Skin of body (tissue), 2 donors: ENCODE results near the gene SNX17. TPM values are rescaled to one million over a fixed set of nuclear protein-coding genes. Genes with fewer than 3 reads are reported as not detected.

Experiments used
- DNase-seq: peaks from one replicate; lab custom pipeline; 2025; lab: John Stamatoyannopoulos, UW
- total RNA-seq: library from RNA; depleted of rRNA; stranded (reverse); fragments of >200 nt; gene quantifications from one replicate; pipeline ENCODE4 v1.2.3, GENCODE V29; 2014

The SNX17 gene
- total RNA-seq, 1 donor from 2014 or later: 53.7 TPM

GRCh38 chr2:27363933-27364332 lies 6.5 kb upstream of the SNX17 start:
- no peak for DNase-seq

- DNase-seq: peak; percentile 73
Observed at GRCh38 chr2:27369471-27370025, 868 bp upstream of the SNX17 start.

GRCh38 chr2:27370816-27371620 lies 602 bp downstream of the SNX17 start:
- no peak for DNase-seq

GRCh38 chr2:27372937-27373336 lies 2.5 kb downstream of the SNX17 start:
- DNase-seq: no peak

GRCh38 chr2:27373567-27373966 lies 3.2 kb downstream of the SNX17 start:
- DNase-seq: no peak

- DNase-seq: no peak
Observed at GRCh38 chr2:27375513-27376099, 5.2 kb downstream of the SNX17 start.

GRCh38 chr2:27376151-27376865 lies 5.9 kb downstream of the SNX17 start:
- DNase-seq: no peak

- DNase-seq: no peak
Observed at GRCh38 chr2:27376866-27377617, 6.6 kb downstream of the SNX17 start.

GRCh38 chr2:27377618-27378095 lies 7.2 kb downstream of the SNX17 start:
- DNase-seq: no peak

GRCh38 chr2:27378096-27378808 lies 7.8 kb downstream of the SNX17 start:
- no peak for DNase-seq

GRCh38 chr2:27378809-27379290 lies 8.4 kb downstream of the SNX17 start:
- no peak for DNase-seq

GRCh38 chr2:27379383-27379835 lies 9.0 kb downstream of the SNX17 start:
- DNase-seq: no peak

GRCh38 chr2:27379836-27380625 lies 9.6 kb downstream of the SNX17 start:
- peak; percentile 27 for DNase-seq

GRCh38 chr2:27380626-27381545 lies 10.5 kb downstream of the SNX17 start, which contains the start of gene ZNF513:
Gene ZNF513 (minus strand): TSS chr2:27380734. CDS start chr2:27380526, 208 bp downstream.
- peak; percentile 91 for DNase-seq

GRCh38 chr2:27381577-27382181 lies 11.3 kb downstream of the SNX17 start:
- DNase-seq: no peak

GRCh38 chr2:27390822-27391679 lies 20.6 kb downstream of the SNX17 start:
- DNase-seq: no peak

- DNase-seq: no peak
Observed at GRCh38 chr2:27393225-27393624, 22.8 kb downstream of the SNX17 start.
